GM12878 (cell line): ENCODE data around the gene RNF38. TPM values are rescaled to one million over a fixed set of nuclear protein-coding genes. Genes with fewer than 3 reads are reported as not detected.

Experiments used
- ATAC-seq: fragments of 200-7000 bp; cut with Tn5 transposase; 3 replicates; pipeline ENCODE4 v1.9.1; 2020; ENCODE audit warnings: mild to moderate bottlenecking, moderate library complexity
- BruUV-seq: library from RNA; stranded (reverse); fragments of 400-500 nt; replicated peaks from 2 replicates; lab custom pipeline; 2021; lab: Mats Ljungman, UMichigan
- CTCF ChIA-PET: fragments of 300-600 bp; sonication (Branson Sonifier 250); formaldehyde crosslinking; extraction: SDS; loops from one replicate; lab custom pipeline; 2021; ENCODE audit warnings: inconsistent platforms; lab: Yijun Ruan, JAX
- POLR2A ChIA-PET: fragments of 350-600 bp; formaldehyde crosslinking; extraction: SDS; loops from one replicate; lab custom pipeline; 2021; ENCODE audit warnings: inconsistent platforms; lab: Charles Lee
- RAD21 ChIA-PET: fragments of 300-600 bp; sonication (Branson Sonifier 250); formaldehyde crosslinking; loops from one replicate; lab custom pipeline; 2023; ENCODE audit warnings: antibody characterized with exemption; ENCODE audit not compliant: unreplicated experiment; lab: Charles Lee
- SMC1A ChIA-PET: fragments of 300-600 bp; sonication (Branson Sonifier 250); formaldehyde crosslinking; loops from one replicate; lab custom pipeline; 2023; ENCODE audit not compliant: unreplicated experiment, uncharacterized antibody; lab: Charles Lee
- DNase-seq: peaks from one replicate; pipeline ENCODE4 v3.0.0-alpha.2; 2011; ENCODE audit warnings: low read depth, low spot score
- FAIRE-seq: peaks from 3 replicates; lab custom pipeline; 2011; peaks lifted over from hg19 to GRCh38; lab: Jason Lieb, UNC
- H2AFZ ChIP-seq: 2 replicates; pipeline ENCODE4 v1.6.0; 2011; ENCODE audit warnings: low read depth, low read length, control low read depth; ENCODE audit not compliant: control insufficient read depth
- H3K27ac ChIP-seq: 2 replicates; pipeline ENCODE4 v1.5.1; 2011; ENCODE audit warnings: control low read depth; ENCODE audit not compliant: control insufficient read depth, insufficient read depth
- H3K27me3 ChIP-seq, 2 experiments: replicated peaks in 1 of 2; 2 replicates each; pipeline versions ENCODE4 v1.6.0 to v1.6.1; 2011; ENCODE audit warnings: low read length in 1 of 2; ENCODE audit not compliant: control insufficient read depth in 2 of 2, insufficient read depth in 2 of 2
- H3K36me3 ChIP-seq, 2 experiments: 2 replicates each; pipeline ENCODE4 v1.5.1; 2011; ENCODE audit warnings: low read length in 1 of 2; ENCODE audit not compliant: control insufficient read depth in 2 of 2, insufficient read depth in 2 of 2
- H3K4me1 ChIP-seq: 2 replicates; pipeline ENCODE4 v1.6.1; 2011; ENCODE audit warnings: mild to moderate bottlenecking, low read length, moderate library complexity, mixed read lengths; ENCODE audit not compliant: control insufficient read depth, insufficient read depth
- H3K4me2 ChIP-seq: 2 replicates; pipeline ENCODE4 v1.6.0; 2011; ENCODE audit warnings: control low read depth; ENCODE audit not compliant: control insufficient read depth, insufficient read depth
- H3K4me3 ChIP-seq: fragments of 200-600 bp; sonication (generic); 2 replicates; pipeline ENCODE4 v1.5.1; 2016
- H3K79me2 ChIP-seq: 2 replicates; pipeline ENCODE4 v1.6.0; 2011; ENCODE audit warnings: low read length; ENCODE audit not compliant: control insufficient read depth, insufficient read depth
- H3K9ac ChIP-seq: 2 replicates; pipeline ENCODE4 v1.8.0; 2011; ENCODE audit warnings: low read length, control low read depth, mixed read lengths; ENCODE audit not compliant: control insufficient read depth, insufficient read depth
- H3K9me3 ChIP-seq: replicated peaks from 3 replicates; pipeline ENCODE4 v1.5.1; 2011; ENCODE audit warnings: mild to moderate bottlenecking, low read length; ENCODE audit not compliant: control insufficient read depth, insufficient read depth
- H4K20me1 ChIP-seq: 2 replicates; pipeline ENCODE4 v1.6.0; 2011; ENCODE audit not compliant: control insufficient read depth, insufficient read depth
- ASH2L ChIP-seq: fragments of 300-600, 200-600 bp; sonication (generic); IDR thresholded peaks from 2 replicates; pipeline ENCODE4 v1.6.1; 2017; ENCODE audit warnings: low read depth, mild to moderate bottlenecking, borderline replicate concordance
- ATF7 ChIP-seq: fragments of 450-650 bp; IDR thresholded peaks from 2 replicates; pipeline ENCODE4 v1.6.1; 2016; ENCODE audit warnings: low read depth, mild to moderate bottlenecking
- CHD2 ChIP-seq: IDR thresholded peaks from 2 replicates; pipeline ENCODE4 v1.6.1; 2011; ENCODE audit warnings: low read depth, low read length, improper control_type of control experiment, borderline replicate concordance
- CUX1 ChIP-seq: IDR thresholded peaks from 2 replicates; pipeline ENCODE4 v1.6.1; 2012; ENCODE audit warnings: improper control_type of control experiment, low read depth, low read length; ENCODE audit not compliant: insufficient replicate concordance
- GABPA ChIP-seq: IDR thresholded peaks from 2 replicates; pipeline ENCODE4 v1.6.1; 2014; ENCODE audit warnings: antibody characterized with exemption, low read depth, mild to moderate bottlenecking, inconsistent platforms
- NRF1 ChIP-seq: conservative IDR thresholded peaks from 2 replicates; pipeline ENCODE4 v1.6.1; 2011; ENCODE audit warnings: mild to moderate bottlenecking, low read depth, low read length, improper control_type of control experiment
- PKNOX1 ChIP-seq: fragments of 450-650 bp; IDR thresholded peaks from 2 replicates; pipeline ENCODE4 v1.6.1; 2016; ENCODE audit warnings: mild to moderate bottlenecking
- SMC3 ChIP-seq: IDR thresholded peaks from 2 replicates; pipeline ENCODE4 v1.6.1; 2011; ENCODE audit warnings: low read length, improper control_type of control experiment, borderline replicate concordance
- ZNF217 ChIP-seq: fragments of 450-650 bp; IDR thresholded peaks from 2 replicates; pipeline ENCODE4 v1.6.1; 2017; ENCODE audit warnings: antibody characterized with exemption, mild to moderate bottlenecking
- WGBS: methylation state at CpG from one replicate; pipeline ENCODE4 v1.1.6; 2016; ENCODE audit warnings: low lambda C conversion rate; ENCODE audit not compliant: insufficient replicate concordance, insufficient coverage; ENCODE audit errors: missing lambda C conversion rate; 5-methylcytosine and 5-hydroxymethylcytosine counted together
- in situ Hi-C: fragments of 300-500 bp; cut with MboI; formaldehyde crosslinking; loops from 9 replicates; pipeline ENCODE4 v1.14.3; 2018; ENCODE audit warnings: mixed read lengths
- intact Hi-C: fragments of 100-400 bp; cut with micrococcal nuclease; formaldehyde crosslinking; loops from one replicate; pipeline ENCODE4 v1.14.2; 2022; ENCODE audit not compliant: unreplicated experiment
- polyA plus RNA-seq, 11 experiments: library from polyadenylated mRNA; depleted of rRNA in 4 of 11; unstranded in 6 of 11; stranded (reverse) in 5 of 11; fragments of >200 nt; fragmentation: Nextera tagmentation in 4 of 11; fragmentation: Illumina TruSeq in 1 of 11; extraction: Ambion mirVana in 4 of 11; extraction: Trizol in 1 of 11; gene quantifications; 1 replicate in 1 of 11; 2 replicates in 10 of 11; pipeline versions ENCODE4 v1.2.1 to v1.2.3, GENCODE V29; 2011 to 2016; ENCODE audit warnings: inconsistent platforms in 2 of 11, missing spikeins in 2 of 11, low read depth in 1 of 11
- total RNA-seq, 4 experiments: library from RNA; depleted of rRNA in 3 of 4; stranded (reverse); fragments of >200 nt in 3 of 4; fragmentation: Illumina TruSeq in 1 of 4; extraction: Trizol in 1 of 4; gene quantifications; 2 replicates each; pipeline versions ENCODE4 v1.2.1 to v1.2.3, GENCODE V29; 2013 to 2021
- TF ChIP-seq, protein P1 (sequence below): fragments of 450-650 bp; formaldehyde crosslinking; IDR thresholded peaks from 2 replicates; pipeline ENCODE4 v1.4.0; 2020; ENCODE audit warnings: mild to moderate bottlenecking, moderate library complexity
- TF ChIP-seq, protein P2 (sequence below): IDR thresholded peaks from 2 replicates; pipeline ENCODE4 v1.6.1; 2011; ENCODE audit warnings: low read depth, mild to moderate bottlenecking, low read length, moderate library complexity, borderline replicate concordance; ENCODE audit errors: extremely low read depth

Gene RNF38
- total and polyA plus RNA-seq, 10 of the 15 experiments (the other 5 are each of a cell fraction or from before 2014, with no cell fraction given): 5.1 to 34.7 (median 12.7) TPM

- no TSS peak for BruUV-seq
These were observed 53.5 kb downstream of the RNF38 start for GRCh38 chr9:36346569-36346968.

More at GRCh38 chr9:36346569-36346968, 53.5 kb downstream of the RNF38 start:
- no peak overlapping the region for H2AFZ ChIP-seq
- no peak overlapping the region for H3K4me2 ChIP-seq
- POLR2A ChIA-PET: no interaction called here
- CTCF ChIA-PET: no interaction called here
- TF ChIP-seq GABPA: no peak
- TF ChIP-seq, protein P1, sequence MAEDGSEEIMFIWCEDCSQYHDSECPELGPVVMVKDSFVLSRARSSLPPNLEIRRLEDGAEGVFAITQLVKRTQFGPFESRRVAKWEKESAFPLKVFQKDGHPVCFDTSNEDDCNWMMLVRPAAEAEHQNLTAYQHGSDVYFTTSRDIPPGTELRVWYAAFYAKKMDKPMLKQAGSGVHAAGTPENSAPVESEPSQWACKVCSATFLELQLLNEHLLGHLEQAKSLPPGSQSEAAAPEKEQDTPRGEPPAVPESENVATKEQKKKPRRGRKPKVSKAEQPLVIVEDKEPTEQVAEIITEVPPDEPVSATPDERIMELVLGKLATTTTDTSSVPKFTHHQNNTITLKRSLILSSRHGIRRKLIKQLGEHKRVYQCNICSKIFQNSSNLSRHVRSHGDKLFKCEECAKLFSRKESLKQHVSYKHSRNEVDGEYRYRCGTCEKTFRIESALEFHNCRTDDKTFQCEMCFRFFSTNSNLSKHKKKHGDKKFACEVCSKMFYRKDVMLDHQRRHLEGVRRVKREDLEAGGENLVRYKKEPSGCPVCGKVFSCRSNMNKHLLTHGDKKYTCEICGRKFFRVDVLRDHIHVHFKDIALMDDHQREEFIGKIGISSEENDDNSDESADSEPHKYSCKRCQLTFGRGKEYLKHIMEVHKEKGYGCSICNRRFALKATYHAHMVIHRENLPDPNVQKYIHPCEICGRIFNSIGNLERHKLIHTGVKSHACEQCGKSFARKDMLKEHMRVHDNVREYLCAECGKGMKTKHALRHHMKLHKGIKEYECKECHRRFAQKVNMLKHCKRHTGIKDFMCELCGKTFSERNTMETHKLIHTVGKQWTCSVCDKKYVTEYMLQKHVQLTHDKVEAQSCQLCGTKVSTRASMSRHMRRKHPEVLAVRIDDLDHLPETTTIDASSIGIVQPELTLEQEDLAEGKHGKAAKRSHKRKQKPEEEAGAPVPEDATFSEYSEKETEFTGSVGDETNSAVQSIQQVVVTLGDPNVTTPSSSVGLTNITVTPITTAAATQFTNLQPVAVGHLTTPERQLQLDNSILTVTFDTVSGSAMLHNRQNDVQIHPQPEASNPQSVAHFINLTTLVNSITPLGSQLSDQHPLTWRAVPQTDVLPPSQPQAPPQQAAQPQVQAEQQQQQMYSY: no peak
- no peak for TF ChIP-seq NRF1
- no peak for TF ChIP-seq ATF7
- TF ChIP-seq ASH2L: no peak
- TF ChIP-seq SMC3: no peak
- no peak for TF ChIP-seq PKNOX1
- no peak for TF ChIP-seq CHD2
- TF ChIP-seq, protein P2, sequence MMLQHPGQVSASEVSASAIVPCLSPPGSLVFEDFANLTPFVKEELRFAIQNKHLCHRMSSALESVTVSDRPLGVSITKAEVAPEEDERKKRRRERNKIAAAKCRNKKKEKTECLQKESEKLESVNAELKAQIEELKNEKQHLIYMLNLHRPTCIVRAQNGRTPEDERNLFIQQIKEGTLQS: no peak
- no peak for TF ChIP-seq CUX1
- TF ChIP-seq ZNF217: no peak
- RAD21 ChIA-PET: no interaction called here
- no peaks in the 10 kb centered on the region for H3K9me3 ChIP-seq
- no peak for FAIRE-seq
- no peak overlapping the region for H3K4me3 ChIP-seq
- peaks cover 4% of the 10 kb centered on the region; the same call in 1 of the 2 replicates for H3K4me1 ChIP-seq
- H4K20me1 ChIP-seq: no peaks in the 10 kb centered on the region
- H3K36me3 ChIP-seq: peaks cover 4 to 20% of the 10 kb centered on the region in 2 experiments
- intact Hi-C loops: no loop called here
- H3K27ac ChIP-seq: no peak overlapping the region
- H3K79me2 ChIP-seq: no peaks in the 10 kb centered on the region
- in situ Hi-C loops: no loop called here
- 98% methylated on average over 3 of the region's 3 CpGs for WGBS
- SMC1A ChIA-PET: no interaction called here
- H3K27me3 ChIP-seq: no peaks in the 10 kb centered on the region
- ATAC-seq: no peak
- DNase-seq: no peak
- H3K9ac ChIP-seq: no peak overlapping the region
